GM12873 (cell line): ENCODE results near the gene CADPS.

ENCODE experiments used
- CTCF ChIP-seq: IDR thresholded peaks from 2 replicates; pipeline ENCODE4 v1.5.1; 2012; ENCODE audit warnings: low read depth, mild to moderate bottlenecking, moderate library complexity, low read length, control low read depth; ENCODE audit not compliant: insufficient read depth; ENCODE audit errors: missing control alignments

Gene CADPS

GRCh38 chr3:62768896-62769295 is 106.3 kb downstream of the CADPS start:
- TF ChIP-seq CTCF: no peak

- no peak for TF ChIP-seq CTCF
Observed at GRCh38 chr3:62761711-62762110, 113.5 kb downstream of the CADPS start.

- no peak for TF ChIP-seq CTCF
Observed at GRCh38 chr3:62761311-62761710, 113.9 kb downstream of the CADPS start.

GRCh38 chr3:62758296-62759066 is 116.7 kb downstream of the CADPS start:
- TF ChIP-seq CTCF: no peak

- no peak for TF ChIP-seq CTCF
Observed at GRCh38 chr3:62757045-62757444, 118.2 kb downstream of the CADPS start.

GRCh38 chr3:62755285-62755684 is 119.9 kb downstream of the CADPS start:
- TF ChIP-seq CTCF: no peak

- no peak for TF ChIP-seq CTCF
Observed at GRCh38 chr3:62749657-62750056, 125.6 kb downstream of the CADPS start.
